GM23338 (cell line): ENCODE data around the gene MGAT2. TPM values are rescaled to one million over a fixed set of nuclear protein-coding genes. Genes with fewer than 3 reads are reported as not detected.

Source experiments
- ATAC-seq: fragments of 200-7000 bp; cut with Tn5 transposase; 3 replicates; pipeline ENCODE4 v1.9.1; 2020
- DNase-seq: peaks from one replicate; pipeline ENCODE4 v3.0.0-alpha.2; 2015; ENCODE audit warnings: low spot score
- H2AFZ ChIP-seq: fragments of 200-600 bp; sonication (generic); 2 replicates; pipeline ENCODE4 v1.8.0; 2016; ENCODE audit warnings: antibody characterized with exemption, mild to moderate bottlenecking, moderate library complexity
- H3F3A ChIP-seq: fragments of 200-600 bp; sonication (generic); replicated peaks from 2 replicates; pipeline ENCODE4 v1.8.0; 2017; ENCODE audit warnings: antibody characterized with exemption, mixed run types, low read depth
- H3K27ac ChIP-seq: fragments of 200-600 bp; sonication (generic); 2 replicates; pipeline ENCODE4 v1.6.1; 2016; ENCODE audit warnings: low read depth
- H3K27me3 ChIP-seq: fragments of 200-600 bp; sonication (generic); 2 replicates; pipeline ENCODE4 v1.8.0; 2016; ENCODE audit warnings: mild to moderate bottlenecking, mixed run types, moderate library complexity; ENCODE audit not compliant: insufficient read depth
- H3K36me3 ChIP-seq: fragments of 200-600 bp; sonication (generic); 2 replicates; pipeline ENCODE4 v1.8.0; 2016; ENCODE audit warnings: mild to moderate bottlenecking; ENCODE audit not compliant: insufficient read depth
- H3K4me1 ChIP-seq: fragments of 200-600 bp; sonication (generic); 2 replicates; pipeline ENCODE4 v1.8.0; 2016; ENCODE audit warnings: mild to moderate bottlenecking, moderate library complexity; ENCODE audit not compliant: insufficient read depth
- H3K4me2 ChIP-seq: fragments of 200-600 bp; sonication (generic); 2 replicates; pipeline ENCODE4 v1.7.1; 2017; ENCODE audit warnings: mixed run types
- H3K4me3 ChIP-seq: fragments of 200-600 bp; sonication (generic); 2 replicates; pipeline ENCODE4 v1.6.1; 2016; ENCODE audit warnings: mixed run types
- H3K79me2 ChIP-seq: fragments of 200-600 bp; sonication (generic); replicated peaks from 2 replicates; pipeline ENCODE4 v1.8.0; 2017; ENCODE audit warnings: mild to moderate bottlenecking; ENCODE audit not compliant: insufficient read depth
- H3K9me2 ChIP-seq: fragments of 200-600 bp; sonication (generic); 2 replicates; pipeline ENCODE4 v1.8.0; 2017; ENCODE audit not compliant: insufficient read depth
- H4K20me1 ChIP-seq: fragments of 200-600 bp; sonication (generic); replicated peaks from 2 replicates; pipeline ENCODE4 v1.8.0; 2017; ENCODE audit warnings: mild to moderate bottlenecking; ENCODE audit not compliant: insufficient read depth
- H3K27ac Mint-ChIP-seq: 2 replicates; pipeline ENCODE4 v1.8.0; 2020; ENCODE audit warnings: inconsistent platforms, mild to moderate bottlenecking, moderate library complexity, mixed read lengths
- H3K27me3 Mint-ChIP-seq: 3 replicates; pipeline ENCODE4 v1.8.0; 2022; ENCODE audit warnings: low read depth, mild to moderate bottlenecking, moderate library complexity, mixed read lengths, inconsistent platforms; ENCODE audit not compliant: insufficient read depth, poor library complexity
- H3K36me3 Mint-ChIP-seq: 3 replicates; pipeline ENCODE4 v1.8.0; 2021; ENCODE audit warnings: low read depth, mild to moderate bottlenecking, inconsistent platforms, moderate library complexity, mixed read lengths
- H3K4me1 Mint-ChIP-seq: 3 replicates; pipeline ENCODE4 v1.8.0; 2020; ENCODE audit warnings: mild to moderate bottlenecking, inconsistent platforms, mixed read lengths
- H3K4me3 Mint-ChIP-seq: 3 replicates; pipeline ENCODE4 v1.8.0; 2021; ENCODE audit warnings: moderate library complexity, mild to moderate bottlenecking, inconsistent platforms, mixed read lengths
- H3K9me3 Mint-ChIP-seq: 3 replicates; pipeline ENCODE4 v1.8.0; 2020; ENCODE audit warnings: moderate library complexity, mild to moderate bottlenecking, inconsistent platforms, mixed read lengths
- EZH2 ChIP-seq: fragments of 200-600 bp; sonication (generic); IDR thresholded peaks from one replicate; pipeline ENCODE4 v1.8.0; 2017; ENCODE audit warnings: antibody characterized with exemption, mild to moderate bottlenecking, low read depth; ENCODE audit not compliant: unreplicated experiment
- JUNB ChIP-seq: IDR thresholded peaks from one replicate; pipeline ENCODE4 v1.6.1; 2016; ENCODE audit warnings: antibody characterized with exemption; ENCODE audit not compliant: unreplicated experiment
- NANOG ChIP-seq: IDR thresholded peaks from 2 replicates; pipeline ENCODE4 v1.6.1; 2016; ENCODE audit warnings: antibody characterized with exemption, borderline replicate concordance
- POLR2AphosphoS5 ChIP-seq: IDR thresholded peaks from 2 replicates; pipeline ENCODE4 v1.6.1; 2016; ENCODE audit warnings: antibody characterized with exemption, low read depth
- ZNF331 ChIP-seq: fragments of 250-450 bp; sonication (Bioruptor Pico); IDR thresholded peaks from 2 replicates; pipeline ENCODE4 v1.5.0; 2020; ENCODE audit warnings: low read depth, mild to moderate bottlenecking, moderate library complexity
- ZNF462 ChIP-seq: fragments of 250-450 bp; sonication (Bioruptor Pico); IDR thresholded peaks from 2 replicates; pipeline ENCODE4 v1.5.0; 2020; ENCODE audit warnings: mild to moderate bottlenecking, moderate library complexity
- polyA plus RNA-seq: library from polyadenylated mRNA; unstranded; fragments of >200 nt; fragmentation: Nextera tagmentation; extraction: Ambion mirVana; gene quantifications from 2 replicates; pipeline ENCODE4 v1.2.1, GENCODE V29; 2016
- total RNA-seq: library from RNA; depleted of rRNA; stranded (reverse); fragments of >200 nt; shearing (Covaris generic); gene quantifications from 2 replicates; pipeline ENCODE4 v1.2.3, GENCODE V29; 2014

The MGAT2 gene
- total and polyA plus RNA-seq, 2 experiments from 2014 or later, result 10.1 to 31.6 TPM

- TF ChIP-seq ZNF462 (CRISPR knock-in tag) (no peak), POLR2AphosphoS5 (no peak), NANOG (no peak), JUNB (no peak), ZNF331 (CRISPR knock-in tag) (no peak)
These were observed 22.5 kb upstream of the MGAT2 start (continued) for GRCh38 chr14:49598189-49598484.

DNA sequence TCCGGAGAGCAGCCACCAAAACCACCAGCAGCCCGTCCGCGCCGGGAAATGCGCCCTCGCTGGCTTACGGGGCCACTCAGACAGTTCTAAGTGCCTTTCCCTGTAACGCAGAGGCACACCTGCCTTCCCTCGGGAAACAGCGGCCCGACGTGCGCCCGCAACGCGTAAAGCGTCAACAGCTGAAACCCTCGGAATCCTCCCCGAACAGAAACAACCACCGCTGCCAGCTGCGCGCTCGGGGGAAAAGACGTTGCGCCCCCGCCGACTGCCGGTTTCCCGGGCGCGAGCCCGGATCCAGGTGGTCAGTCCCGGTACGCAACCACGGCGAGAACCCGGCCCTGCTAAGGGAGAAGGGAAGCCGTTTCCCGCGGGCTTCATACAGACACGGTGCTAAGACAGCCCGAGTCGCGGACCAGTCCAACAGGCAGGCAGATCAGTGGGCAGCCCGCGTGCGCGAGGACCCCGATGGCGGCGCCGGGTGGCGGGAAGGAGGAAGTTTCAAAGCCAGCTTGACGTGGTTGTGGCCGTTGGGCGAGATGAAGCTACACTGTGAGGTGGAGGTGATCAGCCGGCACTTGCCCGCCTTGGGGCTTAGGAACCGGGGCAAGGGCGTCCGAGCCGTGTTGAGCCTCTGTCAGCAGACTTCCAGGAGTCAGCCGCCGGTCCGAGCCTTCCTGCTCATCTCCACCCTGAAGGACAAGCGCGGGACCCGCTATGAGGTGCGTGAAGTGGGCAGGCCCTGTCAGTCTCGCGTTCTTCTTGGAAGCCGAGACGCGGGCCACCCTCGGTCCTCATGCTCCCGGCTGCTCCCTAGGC lies 21.9 kb upstream of the MGAT2 start, which contains the start of gene LRR1:
Gene LRR1 (plus strand): TSS at position 456 of the 816 bp plus-strand sequence. CDS start 81 bp downstream, at position 537.
- H3K4me1 ChIP-seq, result 0 out of 2 replicates have a peak, but pooled peaks cover 5% of the 10 kb centered on the region
- peak within 1 kb of the TSS; percentile 92 for H3K27ac ChIP-seq
- H3F3A ChIP-seq, result peaks cover 8% of the 10 kb centered on the region
- peak within 1 kb of the TSS; percentile 80 for H2AFZ ChIP-seq
- ATAC-seq, result peak; percentile 80
- Mint-ChIP-seq H3K9me3 (no peaks in the 10 kb centered on the region), H3K27ac (peak within 1 kb of the TSS; percentile 95), H3K4me3 (peak within 1 kb of the TSS; percentile 94), H3K4me1 (peaks cover 9% of the 10 kb centered on the region; the same call in 2 of the 3 replicates), H3K36me3 (peaks cover 19% of the 10 kb centered on the region), H3K27me3 (peaks cover 20% of the 10 kb centered on the region)
- H3K4me3 ChIP-seq, result peak within 1 kb of the TSS; percentile 97
- peak within 1 kb of the TSS; percentile 83 for H3K4me2 ChIP-seq
- H3K27me3 ChIP-seq, result no peaks in the 10 kb centered on the region
- H3K9me2 ChIP-seq, result no peaks in the 10 kb centered on the region
- peak; percentile 85 for DNase-seq
- H3K36me3 ChIP-seq, result peaks cover 12% of the 10 kb centered on the region; the same call in 1 of the 2 replicates
- no peaks in the 10 kb centered on the region for H4K20me1 ChIP-seq
- H3K79me2 ChIP-seq, result peaks cover 34% of the 10 kb centered on the region
- no peak for TF ChIP-seq NANOG
- no peak for TF ChIP-seq EZH2
- no peak for TF ChIP-seq ZNF462 (CRISPR knock-in tag)
